NCI-H187 treated with DMSO at 0.1 percent for 48 hours (cell line): ENCODE data around the gene AGO4.
"Not testable (repeated sequence)": the region's sequence is repeated elsewhere in the genome, so short reads cannot be mapped to it uniquely, and the experiment has no call there.

Experiments
- DNase-seq: peaks from one replicate; lab custom pipeline; 2025; lab: John Stamatoyannopoulos, UW

AGO4 gene

GRCh38 chr1:35807614-35808449 lies at the start of gene AGO4:
AGO4 (plus strand) TSS chr1:35808016; CDS start chr1:35808417, 401 bp downstream.
- DNase-seq, result no peak

- no peak for DNase-seq
These were observed 45.7 kb upstream of the AGO4 start for GRCh38 chr1:35762141-35762540.

- no peak for DNase-seq
These were observed 44.6 kb upstream of the AGO4 start for GRCh38 chr1:35763201-35763600.

- no peak for DNase-seq
These were observed 43.5 kb upstream of the AGO4 start for GRCh38 chr1:35764283-35764682.

GRCh38 chr1:35768350-35769187 lies 39.2 kb upstream of the AGO4 start:
- DNase-seq, result no peak

GRCh38 chr1:35769188-35769758 lies 38.5 kb upstream of the AGO4 start:
- DNase-seq, result peak; percentile 35

- DNase-seq, result no peak
These were observed 34.1 kb upstream of the AGO4 start for GRCh38 chr1:35773711-35774110.

- not testable (repeated sequence) for DNase-seq
These were observed 31.6 kb upstream of the AGO4 start for GRCh38 chr1:35776172-35776571.

- no peak for DNase-seq
These were observed 30.7 kb upstream of the AGO4 start for GRCh38 chr1:35777109-35777508.

GRCh38 chr1:35783055-35783583 lies 24.7 kb upstream of the AGO4 start:
- DNase-seq, result no peak

- not testable (repeated sequence) for DNase-seq
These were observed 23.5 kb upstream of the AGO4 start for GRCh38 chr1:35784364-35784763.

GRCh38 chr1:35788139-35788538 lies 19.7 kb upstream of the AGO4 start:
- DNase-seq, result no peak

- no peak for DNase-seq
These were observed 17.1 kb upstream of the AGO4 start for GRCh38 chr1:35790670-35791069.

- DNase-seq, result no peak
These were observed 12.5 kb upstream of the AGO4 start for GRCh38 chr1:35795295-35795694.

GRCh38 chr1:35797380-35797779 lies 10.4 kb upstream of the AGO4 start:
- DNase-seq, result no peak

- not testable (repeated sequence) for DNase-seq
These were observed 9.8 kb upstream of the AGO4 start for GRCh38 chr1:35798019-35798418.

GRCh38 chr1:35800167-35800887 lies 7.5 kb upstream of the AGO4 start:
- DNase-seq, result not testable (repeated sequence)

GRCh38 chr1:35808450-35809113 lies 766 bp downstream of the AGO4 start:
- no peak for DNase-seq

- DNase-seq, result no peak
These were observed 1.6 kb downstream of the AGO4 start for GRCh38 chr1:35809114-35810095.
